ENCODE measurements around the gene DNAL1.

- TF ChIP-seq NPAS2 (CRISPR knock-in tag; IDR thresholded peaks at IDR 0.05; ENCODE audit: borderline replicate concordance) (no peak), ETS1 (CRISPR knock-in tag; IDR thresholded peaks at IDR 0.05) (no peak), CENPBD1 (CRISPR knock-in tag; IDR thresholded peaks at IDR 0.05; ENCODE audit: borderline replicate concordance, low read depth) (no peak), ZBED4 (CRISPR knock-in tag; IDR thresholded peaks at IDR 0.05; ENCODE audit: borderline replicate concordance) (no peak), BHLHE40 (IDR thresholded peaks at IDR 0.05; ENCODE audit: low read length) (no peak)
These were observed 102.0 kb downstream of the DNAL1 start for GRCh38 chr14:73746520-73747378.

Measured in HepG2 (cell line).